Measurements from ENCODE around the gene ABCB8.
A peak's percentile ranks its signal among the peaks of the same experiment; 100 is the strongest.

The ABCB8 gene

DNA sequence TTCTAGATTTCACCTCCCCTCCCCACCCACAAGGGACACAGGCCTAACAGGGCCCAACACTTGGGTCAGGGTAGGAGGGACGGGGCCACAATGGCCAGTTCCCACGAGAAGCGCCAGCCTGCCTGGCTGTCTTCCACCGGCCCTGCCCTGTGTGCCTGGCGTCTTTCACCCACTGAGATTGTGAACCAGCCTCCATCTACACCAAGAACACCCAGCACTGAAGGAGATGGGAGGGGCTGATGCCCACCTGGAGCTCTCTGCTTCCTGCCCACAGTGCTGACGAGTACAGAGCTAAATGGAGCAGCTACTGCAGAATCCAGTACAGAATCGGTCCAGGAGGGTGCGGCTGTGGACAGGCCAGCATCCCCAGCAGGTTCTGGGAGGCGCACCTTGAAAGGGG is 17.7 kb downstream of the ABCB8 start:
- Histone ChIP-seq H3K27me3 (ENCODE audit: control insufficient read depth, insufficient read depth, low read length) (peaks cover 7% of the 10 kb centered on the region; the same call in 1 of the 2 replicates), H3K36me3 (ENCODE audit: control insufficient read depth, insufficient read depth, low read length) (no peaks in the 10 kb centered on the region; the same call in 1 of the 2 replicates)
- WGBS (ENCODE audit: insufficient coverage, insufficient read length): no CpG with 5 or more reads among the region's 9 CpGs

DNA sequence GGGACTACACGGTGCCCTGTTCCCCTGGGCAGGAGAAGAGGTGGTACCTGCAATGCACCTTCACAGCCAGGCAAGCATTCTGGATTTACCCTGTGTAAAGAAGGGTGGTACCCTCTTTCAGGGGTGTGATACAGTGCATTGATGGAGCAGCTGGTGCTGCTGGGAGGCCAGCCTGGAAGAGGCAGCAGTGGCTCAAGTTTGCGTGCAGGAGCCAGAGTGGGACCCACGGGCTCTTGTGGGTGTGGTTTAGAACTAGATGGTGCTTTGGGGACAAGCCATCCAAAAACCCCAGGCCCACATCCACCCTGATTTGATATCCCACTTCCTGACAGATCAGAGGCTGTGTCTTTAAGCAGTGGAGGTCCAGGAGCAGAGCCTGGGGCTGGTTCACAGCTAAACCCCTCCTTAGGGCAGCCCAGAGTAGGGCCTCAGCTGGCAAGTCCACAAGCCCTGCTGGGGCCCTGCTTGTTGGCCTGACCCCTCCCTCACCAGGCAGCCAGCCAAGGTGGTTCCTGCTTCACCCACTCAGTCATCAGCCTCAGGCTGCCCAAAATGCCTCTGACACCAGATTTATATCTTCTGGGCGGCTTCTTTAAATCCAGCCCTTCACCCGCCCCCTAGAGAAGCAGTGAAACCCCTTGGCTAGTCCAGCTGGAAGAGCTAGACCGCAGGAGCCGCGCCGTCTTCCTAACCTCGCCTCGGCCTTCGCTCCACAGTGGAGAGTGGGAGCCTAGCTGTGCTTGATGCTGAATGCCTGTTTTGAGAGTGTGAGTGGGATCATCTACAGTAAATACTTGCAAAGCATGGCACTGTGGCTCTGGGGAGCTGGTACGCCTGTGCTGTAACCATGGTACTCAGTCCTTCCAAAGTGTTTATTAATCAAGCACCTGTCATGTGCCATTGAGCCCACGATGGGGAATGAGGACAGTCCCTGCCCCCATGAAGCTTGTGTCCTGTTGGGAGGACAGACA is 18.6 kb downstream of the ABCB8 start:
- Histone ChIP-seq H3K9me3 (ENCODE audit: control insufficient read depth, insufficient read depth, low read length) (no peaks in the 10 kb centered on the region), H3K4me1 (ENCODE audit: control insufficient read depth, insufficient read depth, low read length) (peaks cover 4% of the 10 kb centered on the region; the same call in 1 of the 2 replicates), H3K36me3 (ENCODE audit: control insufficient read depth, insufficient read depth, low read length) (no peaks in the 10 kb centered on the region; the same call in 1 of the 2 replicates), H3K27ac (ENCODE audit: low read length) (no peak overlapping the region), H3K27me3 (ENCODE audit: control insufficient read depth, insufficient read depth, low read length) (peaks cover 10% of the 10 kb centered on the region; the same call in 1 of the 2 replicates), H3K4me3 (ENCODE audit: low read length) (no peak overlapping the region)
- no peak for DNase-seq (ENCODE audit: low read depth, low spot score)
- WGBS (ENCODE audit: insufficient coverage, insufficient read length): no CpG with 5 or more reads among the region's 14 CpGs

More for the DNA sequence above, 17.7 kb downstream of the ABCB8 start:
- Histone ChIP-seq H3K4me3 (ENCODE audit: low read length) (no peak overlapping the region), H3K9me3 (ENCODE audit: control insufficient read depth, insufficient read depth, low read length) (no peaks in the 10 kb centered on the region), H3K27ac (ENCODE audit: low read length) (no peak overlapping the region), H3K4me1 (ENCODE audit: control insufficient read depth, insufficient read depth, low read length) (peaks cover 3% of the 10 kb centered on the region; the same call in 1 of the 2 replicates)
- no peak for DNase-seq (ENCODE audit: low read depth, low spot score)

DNA sequence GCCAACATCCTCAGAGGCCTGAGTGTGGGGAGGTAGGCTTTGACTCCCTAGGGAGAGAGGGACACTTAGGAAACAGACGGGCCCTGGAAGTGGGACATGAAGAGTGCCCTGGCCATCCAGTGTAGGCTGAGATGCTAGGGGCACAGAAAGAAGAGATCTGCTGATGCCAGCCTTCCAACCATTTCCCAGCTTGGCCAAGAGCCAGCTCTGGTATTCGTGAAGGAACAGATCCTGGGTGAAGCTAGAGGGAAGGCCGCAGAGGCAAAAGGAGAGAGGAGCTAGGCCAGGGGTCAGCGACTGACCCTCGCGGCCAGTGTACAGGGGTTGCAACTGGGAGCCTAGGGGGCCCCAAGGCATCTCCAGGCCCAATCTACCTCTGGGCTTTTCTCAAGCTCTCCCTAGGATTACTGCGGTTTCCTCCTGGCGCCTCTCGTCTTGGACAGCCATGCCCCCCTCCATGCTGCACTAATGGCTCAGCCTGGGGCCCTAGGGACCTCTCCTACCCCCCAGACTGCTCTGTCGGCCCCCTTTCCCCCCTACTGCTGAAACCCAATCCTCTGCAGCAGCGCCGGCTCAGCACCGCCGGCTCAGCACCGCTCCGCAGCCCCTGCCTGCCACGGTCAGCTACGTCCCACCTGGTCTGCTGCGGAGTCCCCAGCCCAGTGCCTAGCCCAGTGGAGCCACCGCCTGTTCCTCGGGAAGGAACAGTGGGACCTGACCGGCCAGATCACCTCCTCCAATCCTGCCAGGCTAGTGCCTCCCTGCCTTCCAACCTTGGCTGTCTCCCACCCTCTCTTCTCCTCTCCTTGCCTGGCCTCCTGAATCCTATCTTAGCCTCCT is 19.9 kb downstream of the ABCB8 start, which contains the start of gene ASIC3:
Gene ASIC3 (plus strand): TSS at position 556 of the 840 bp plus-strand sequence. CDS start 355 bp downstream, outside the sequence.
- no peak within 1 kb of the TSS for H3K27ac ChIP-seq (ENCODE audit: low read length)
- H3K27me3 ChIP-seq (ENCODE audit: control insufficient read depth, insufficient read depth, low read length): peaks cover 12% of the 10 kb centered on the region; the same call in 1 of the 2 replicates
- peaks cover 4% of the 10 kb centered on the region; the same call in 1 of the 2 replicates for H3K4me1 ChIP-seq (ENCODE audit: control insufficient read depth, insufficient read depth, low read length)
- no CpG with 5 or more reads among the region's 22 CpGs for WGBS (ENCODE audit: insufficient coverage, insufficient read length)
- H3K4me3 ChIP-seq (ENCODE audit: low read length): no peak within 1 kb of the TSS
- H3K36me3 ChIP-seq (ENCODE audit: control insufficient read depth, insufficient read depth, low read length): no peaks in the 10 kb centered on the region; the same call in 1 of the 2 replicates
- DNase-seq (ENCODE audit: low read depth, low spot score): no peak
- no peaks in the 10 kb centered on the region for H3K9me3 ChIP-seq (ENCODE audit: control insufficient read depth, insufficient read depth, low read length)

DNA sequence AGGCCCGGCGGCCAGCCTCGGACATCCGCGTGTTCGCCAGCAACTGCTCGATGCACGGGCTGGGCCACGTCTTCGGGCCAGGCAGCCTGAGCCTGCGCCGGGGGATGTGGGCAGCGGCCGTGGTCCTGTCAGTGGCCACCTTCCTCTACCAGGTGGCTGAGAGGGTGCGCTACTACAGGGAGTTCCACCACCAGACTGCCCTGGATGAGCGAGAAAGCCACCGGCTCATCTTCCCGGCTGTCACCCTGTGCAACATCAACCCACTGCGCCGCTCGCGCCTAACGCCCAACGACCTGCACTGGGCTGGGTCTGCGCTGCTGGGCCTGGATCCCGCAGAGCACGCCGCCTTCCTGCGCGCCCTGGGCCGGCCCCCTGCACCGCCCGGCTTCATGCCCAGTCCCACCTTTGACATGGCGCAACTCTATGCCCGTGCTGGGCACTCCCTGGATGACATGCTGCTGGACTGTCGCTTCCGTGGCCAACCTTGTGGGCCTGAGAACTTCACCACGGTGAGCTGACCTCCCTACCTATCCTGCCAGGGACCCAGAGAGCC is 20.7 kb downstream of the ABCB8 start:
- no peak for DNase-seq (ENCODE audit: low read depth, low spot score)
- peaks cover 4% of the 10 kb centered on the region; the same call in 1 of the 2 replicates for H3K4me1 ChIP-seq (ENCODE audit: control insufficient read depth, insufficient read depth, low read length)
- no peaks in the 10 kb centered on the region for H3K9me3 ChIP-seq (ENCODE audit: control insufficient read depth, insufficient read depth, low read length)
- H3K27me3 ChIP-seq (ENCODE audit: control insufficient read depth, insufficient read depth, low read length): peaks cover 12% of the 10 kb centered on the region; the same call in 1 of the 2 replicates
- H3K36me3 ChIP-seq (ENCODE audit: control insufficient read depth, insufficient read depth, low read length): no peaks in the 10 kb centered on the region; the same call in 1 of the 2 replicates
- no CpG with 5 or more reads among the region's 38 CpGs for WGBS (ENCODE audit: insufficient coverage, insufficient read length)
- no peak overlapping the region for H3K4me3 ChIP-seq (ENCODE audit: low read length)
- no peak overlapping the region for H3K27ac ChIP-seq (ENCODE audit: low read length)

DNA sequence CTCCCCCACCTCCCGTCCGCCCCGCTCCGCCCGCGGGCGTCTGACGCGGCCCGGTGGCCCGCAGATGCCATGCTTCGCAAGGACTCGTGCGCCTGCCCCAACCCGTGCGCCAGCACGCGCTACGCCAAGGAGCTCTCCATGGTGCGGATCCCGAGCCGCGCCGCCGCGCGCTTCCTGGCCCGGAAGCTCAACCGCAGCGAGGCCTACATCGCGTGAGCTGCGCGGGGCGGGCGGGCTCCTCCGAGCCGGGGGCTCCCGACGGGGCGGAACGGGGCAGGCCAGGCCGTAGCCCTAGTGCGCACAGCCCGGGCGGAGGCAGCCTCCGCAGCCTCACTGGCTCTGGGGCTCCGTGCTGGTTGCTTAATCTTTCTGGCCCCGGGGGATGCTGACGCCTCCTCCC is 22.9 kb downstream of the ABCB8 start:
- H3K9me3 ChIP-seq (ENCODE audit: control insufficient read depth, insufficient read depth, low read length): no peaks in the 10 kb centered on the region
- WGBS (ENCODE audit: insufficient coverage, insufficient read length): no CpG with 5 or more reads among the region's 50 CpGs
- no peak overlapping the region for H3K27ac ChIP-seq (ENCODE audit: low read length)
- H3K27me3 ChIP-seq (ENCODE audit: control insufficient read depth, insufficient read depth, low read length): peaks cover 12% of the 10 kb centered on the region; the same call in 1 of the 2 replicates
- peak overlapping the region; percentile 1; the same call in 1 of the 2 replicates for H3K4me3 ChIP-seq (ENCODE audit: low read length)
- peaks cover 4% of the 10 kb centered on the region; the same call in 1 of the 2 replicates for H3K4me1 ChIP-seq (ENCODE audit: control insufficient read depth, insufficient read depth, low read length)
- no peak for DNase-seq (ENCODE audit: low read depth, low spot score)
- no peaks in the 10 kb centered on the region for H3K36me3 ChIP-seq (ENCODE audit: control insufficient read depth, insufficient read depth, low read length)

GRCh38 chr7:151053096-151053495 is 24.8 kb downstream of the ABCB8 start:
- peaks cover 6% of the 10 kb centered on the region; the same call in 1 of the 2 replicates for H3K4me1 ChIP-seq (ENCODE audit: control insufficient read depth, insufficient read depth, low read length)
- no peaks in the 10 kb centered on the region for H3K9me3 ChIP-seq (ENCODE audit: control insufficient read depth, insufficient read depth, low read length)
- WGBS (ENCODE audit: insufficient coverage, insufficient read length): no CpG with 5 or more reads among the region's 4 CpGs
- no peak overlapping the region for H3K27ac ChIP-seq (ENCODE audit: low read length)
- H3K36me3 ChIP-seq (ENCODE audit: control insufficient read depth, insufficient read depth, low read length): no peaks in the 10 kb centered on the region
- H3K27me3 ChIP-seq (ENCODE audit: control insufficient read depth, insufficient read depth, low read length): peaks cover 12% of the 10 kb centered on the region; the same call in 1 of the 2 replicates
- H3K4me3 ChIP-seq (ENCODE audit: low read length): no peak overlapping the region
- DNase-seq (ENCODE audit: low read depth, low spot score): no peak

DNA sequence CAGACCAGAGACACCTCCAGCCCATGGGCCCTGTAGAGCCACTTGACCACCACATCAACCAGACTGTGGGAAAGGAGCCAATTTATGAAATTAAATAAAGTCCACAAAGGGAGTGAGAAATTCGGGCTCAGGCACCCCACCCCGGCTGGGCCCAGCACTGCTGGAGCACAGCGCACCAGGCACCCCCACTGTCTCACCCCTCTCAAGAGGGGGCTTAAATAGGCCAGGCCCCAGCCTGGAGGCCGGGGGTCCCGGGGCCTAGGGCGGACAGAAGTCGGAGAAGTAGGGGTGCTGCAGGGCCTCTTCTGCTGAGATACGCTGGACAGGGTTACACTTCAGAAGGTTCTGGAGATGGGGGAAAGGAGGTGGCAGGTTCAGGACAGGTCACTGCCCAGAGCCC is 25.5 kb downstream of the ABCB8 start:
- no CpG with 5 or more reads among the region's 8 CpGs for WGBS (ENCODE audit: insufficient coverage, insufficient read length)
- Histone ChIP-seq H3K27ac (ENCODE audit: low read length) (no peak overlapping the region), H3K4me3 (ENCODE audit: low read length) (no peak overlapping the region), H3K9me3 (ENCODE audit: control insufficient read depth, insufficient read depth, low read length) (no peaks in the 10 kb centered on the region), H3K4me1 (ENCODE audit: control insufficient read depth, insufficient read depth, low read length) (peaks cover 6% of the 10 kb centered on the region; the same call in 1 of the 2 replicates), H3K27me3 (ENCODE audit: control insufficient read depth, insufficient read depth, low read length) (peaks cover 12% of the 10 kb centered on the region; the same call in 1 of the 2 replicates), H3K36me3 (ENCODE audit: control insufficient read depth, insufficient read depth, low read length) (no peaks in the 10 kb centered on the region)
- DNase-seq (ENCODE audit: low read depth, low spot score): no peak

DNA sequence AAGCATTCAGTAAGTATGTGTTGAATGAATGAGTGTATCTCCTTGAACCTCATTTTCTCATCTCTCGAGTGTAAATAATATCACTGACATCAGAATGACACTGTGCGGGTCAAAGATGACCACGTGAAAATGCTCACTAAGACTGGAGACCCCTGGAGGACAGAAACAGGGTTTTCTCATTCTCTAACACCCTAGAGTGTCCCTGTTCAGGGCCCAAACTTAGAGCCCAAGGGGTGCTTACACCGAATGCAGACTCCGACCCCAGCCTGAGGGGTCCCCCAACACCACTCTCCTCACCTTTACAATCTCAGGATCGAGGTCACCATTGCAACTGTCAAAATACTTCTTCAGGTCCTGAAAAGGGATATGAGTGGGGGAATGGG is 28.0 kb downstream of the ABCB8 start:
- Histone ChIP-seq H3K4me1 (ENCODE audit: control insufficient read depth, insufficient read depth, low read length) (peaks cover 12% of the 10 kb centered on the region), H3K27me3 (ENCODE audit: control insufficient read depth, insufficient read depth, low read length) (peaks cover 5% of the 10 kb centered on the region; the same call in 1 of the 2 replicates), H3K4me3 (ENCODE audit: low read length) (no peak overlapping the region), H3K27ac (ENCODE audit: low read length) (no peak overlapping the region), H3K9me3 (ENCODE audit: control insufficient read depth, insufficient read depth, low read length) (no peaks in the 10 kb centered on the region), H3K36me3 (ENCODE audit: control insufficient read depth, insufficient read depth, low read length) (no peaks in the 10 kb centered on the region)
- no CpG with 5 or more reads among the region's 6 CpGs for WGBS (ENCODE audit: insufficient coverage, insufficient read length)
- no peak for DNase-seq (ENCODE audit: low read depth, low spot score)

GRCh38 chr7:151056666-151057505 is 28.6 kb downstream of the ABCB8 start:
- Histone ChIP-seq H3K4me1 (ENCODE audit: control insufficient read depth, insufficient read depth, low read length) (peaks cover 13% of the 10 kb centered on the region), H3K27me3 (ENCODE audit: control insufficient read depth, insufficient read depth, low read length) (peaks cover 2% of the 10 kb centered on the region; the same call in 1 of the 2 replicates), H3K36me3 (ENCODE audit: control insufficient read depth, insufficient read depth, low read length) (no peaks in the 10 kb centered on the region), H3K4me3 (ENCODE audit: low read length) (peak overlapping the region; percentile 78; the same call in 1 of the 2 replicates), H3K27ac (ENCODE audit: low read length) (no peak overlapping the region), H3K9me3 (ENCODE audit: control insufficient read depth, insufficient read depth, low read length) (no peaks in the 10 kb centered on the region)
- WGBS (ENCODE audit: insufficient coverage, insufficient read length): no CpG with 5 or more reads among the region's 29 CpGs
- no peak for DNase-seq (ENCODE audit: low read depth, low spot score)
